Inferior parietal cortex (tissue), 1 donor: Measurements from ENCODE around the gene NBL1.

ENCODE experiments used
- DNase-seq: peaks from one replicate; pipeline ENCODE4 v3.0.0-alpha.2; 2016; ENCODE audit errors: extremely low spot score

Gene NBL1

GRCh38 chr1:19700079-19700777, 56.1 kb downstream of the NBL1 start:
- DNase-seq, result no peak

- no peak for DNase-seq
These were observed 59.2 kb downstream of the NBL1 start for GRCh38 chr1:19703280-19703679.

- DNase-seq, result peak; percentile 74
These were observed 60.4 kb downstream of the NBL1 start for GRCh38 chr1:19704247-19705113.

DNA sequence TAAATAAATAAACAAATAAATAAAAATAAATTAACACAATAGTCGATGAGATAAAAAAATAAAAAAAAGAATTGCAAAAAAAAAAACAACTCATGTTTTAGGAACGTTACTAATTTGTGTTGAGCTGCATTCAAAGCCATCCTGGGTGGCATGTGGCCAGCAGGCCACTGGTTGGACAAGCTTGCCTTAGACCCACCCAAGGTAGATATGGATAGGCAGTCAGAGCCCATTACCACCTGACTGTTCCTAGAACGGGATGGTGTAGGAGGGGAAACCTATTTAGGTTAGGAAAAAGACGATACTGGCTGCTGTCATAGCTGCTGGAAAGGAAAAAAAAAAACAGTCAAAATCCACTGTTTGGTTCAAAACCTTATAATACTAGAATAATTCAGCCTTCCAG, 61.4 kb downstream of the NBL1 start:
- DNase-seq, result no peak

DNA sequence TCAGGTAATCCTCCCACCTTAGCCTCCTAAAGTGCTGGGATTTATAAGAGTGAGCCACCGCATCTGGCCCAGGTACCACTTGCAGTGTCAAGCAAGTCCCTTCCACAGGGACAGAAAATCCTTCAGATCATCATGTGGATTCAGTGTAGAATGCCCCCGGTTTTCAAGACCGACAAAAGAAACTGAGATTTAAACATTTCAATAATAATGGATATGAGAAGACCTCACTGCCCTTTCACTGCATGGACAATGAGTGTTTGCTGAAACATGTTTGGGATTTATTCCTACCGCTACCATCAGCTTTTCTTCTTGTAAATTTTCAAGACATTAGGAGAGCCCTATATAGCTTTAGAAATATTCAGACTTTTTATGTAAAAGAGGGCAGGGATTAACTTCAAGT, 62.0 kb downstream of the NBL1 start:
- DNase-seq, result no peak
